Adrenal gland (tissue), 19 donors: ENCODE data around the gene CREG2. TPM values are rescaled to one million over a fixed set of nuclear protein-coding genes. Genes with fewer than 3 reads are reported as not detected.
A peak's percentile ranks its signal among the peaks of the same experiment; 100 is the strongest.

Experiments used
- DNase-seq, 7 donors: peaks; one replicate each; pipeline ENCODE4 v3.0.0-alpha.2; 2019 to 2020
- H3K27ac ChIP-seq, 5 donors: fragments of 200-600 bp; sonication (generic) in 4 of 5; 1 replicate in 3 of 5; 2 replicates in 2 of 5; pipeline versions ENCODE4 v1.5.1 to v1.8.0; 2016 to 2020; ENCODE audit warnings: mild to moderate bottlenecking in 1 of 5
- H3K27me3 ChIP-seq: fragments of 200-600 bp; 2 replicates; pipeline ENCODE4 v1.8.0; 2021
- H3K36me3 ChIP-seq, 2 donors: fragments of 200-600 bp; replicated peaks in 1 of 2; 1 replicate in 1 of 2; 2 replicates in 1 of 2; pipeline versions ENCODE4 v1.5.1 to v1.8.0; 2018 to 2022
- H3K4me1 ChIP-seq, 2 donors: fragments of 200-600 bp; replicated peaks in 1 of 2; 1 replicate in 1 of 2; 2 replicates in 1 of 2; pipeline versions ENCODE4 v1.5.1 to v1.8.0; 2018 to 2021
- H3K4me3 ChIP-seq, 4 donors: fragments of 200-600 bp; sonication (generic) in 3 of 4; one replicate each; pipeline ENCODE4 v1.5.1; 2016 to 2018
- H3K9me3 ChIP-seq, 3 donors: fragments of 200-600 bp; sonication (generic) in 1 of 3; replicated peaks in 1 of 3; 1 replicate in 2 of 3; 2 replicates in 1 of 3; pipeline versions ENCODE4 v1.5.1 to v1.8.0; 2016 to 2021
- POLR2A ChIP-seq, 2 donors: fragments of 450-650 bp; IDR thresholded peaks; one replicate each; pipeline ENCODE4 v1.6.1; 2017; ENCODE audit warnings: antibody characterized with exemption in 2 of 2, mild to moderate bottlenecking in 2 of 2, moderate library complexity in 1 of 2
- WGBS, 4 donors: extraction: QIAGEN DNeasy Blood & Tissue Kit in 2 of 4; methylation state at CpG; one replicate each; pipeline versions ENCODE4 v1.1.5 to v1.1.7; 2013 to 2017; 5-methylcytosine and 5-hydroxymethylcytosine counted together
- intact Hi-C, 2 donors: fragments of 100-400 bp; cut with DNase I; formaldehyde crosslinking; loops; one replicate each; pipeline versions ENCODE4 v1.14.1 to v1.15.0; 2022 to 2023
- long read RNA-seq, 10 donors: library from polyadenylated mRNA in 3 of 10; unstranded in 2 of 10; stranded (forward) in 1 of 10; transcript quantifications; one replicate each; pipeline ENCODE4 v2.0.0 and lab custom pipeline, GENCODE V29; 2021 to 2026
- polyA plus RNA-seq, 3 donors: library from polyadenylated mRNA; stranded (reverse); fragments of 200-250 nt in 2 of 3; fragments of 350-450 nt in 1 of 3; fragmentation: Illumina TruSeq in 1 of 3; extraction: RNeasy Lipid Tissue Mini Kit (QIAGEN cat#74804) in 1 of 3; gene quantifications; one replicate each; pipeline ENCODE4 v1.2.3, GENCODE V29; 2013 to 2014
- total RNA-seq, 9 donors: library from RNA; depleted of rRNA in 4 of 9; stranded (reverse); fragments of >200 nt in 4 of 9; fragments of 120-200 nt in 1 of 9; fragmentation: NEBNext Ultra II Directional in 1 of 9; extraction: Animal tissue kit (Norgen Biotek cat#: 25700) in 1 of 9; gene quantifications; one replicate each; pipeline versions ENCODE4 v1.1.0 to v1.2.4, GENCODE V29; 2013 to 2023
- TF ChIP-seq, protein P1 (sequence below), 6 experiments: fragments of 450-650 bp in 4 of 6; fragments of 200-600 bp in 2 of 6; sonication (generic) in 1 of 6; IDR thresholded peaks; 1 replicate in 5 of 6; 2 replicates in 1 of 6; pipeline versions ENCODE4 v1.5.1 to v1.8.0; 2016 to 2021; ENCODE audit warnings: antibody characterized with exemption in 6 of 6, mild to moderate bottlenecking in 2 of 6, moderate library complexity in 1 of 6
- donor health status: healthy with polysubstance abuse.
- donor health status: Bipolar disorder and iron deficiency.
- donor health status: DM: yes; HTN: yes; CAD: no.
- donor health status: DM: no; HTN: no; CAD: no.
- donor health status: DM: no; HTN: no; CAD: no.
- donor health status: DM: yes; HTN: yes; CAD: no.

Gene CREG2, protein sequence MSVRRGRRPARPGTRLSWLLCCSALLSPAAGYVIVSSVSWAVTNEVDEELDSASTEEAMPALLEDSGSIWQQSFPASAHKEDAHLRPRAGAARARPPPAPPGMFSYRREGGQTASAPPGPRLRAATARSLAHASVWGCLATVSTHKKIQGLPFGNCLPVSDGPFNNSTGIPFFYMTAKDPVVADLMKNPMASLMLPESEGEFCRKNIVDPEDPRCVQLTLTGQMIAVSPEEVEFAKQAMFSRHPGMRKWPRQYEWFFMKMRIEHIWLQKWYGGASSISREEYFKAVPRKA
- total RNA-seq (under 1 TPM in 3 of 9 donors, not detected in 6; 0.25 to 0.55 (median 0.28) TPM), polyA plus RNA-seq (under 1 TPM in 1 of 3 donors, not detected in 2; 0.02 TPM)
- long read RNA-seq, donor 1: 0 reads
- long read RNA-seq, donor 2: 0 reads
- long read RNA-seq, donor 3: 0 reads
- long read RNA-seq, donor 4: 0 reads
- long read RNA-seq, donor 5: 0 reads
- long read RNA-seq, donor 6: 0 reads
- long read RNA-seq, donor 7: 0 reads
- long read RNA-seq, donor 8: 0 reads
- long read RNA-seq, donor 9: 0 reads
- long read RNA-seq, donor 10: 0 reads

- TF ChIP-seq, protein P1, sequence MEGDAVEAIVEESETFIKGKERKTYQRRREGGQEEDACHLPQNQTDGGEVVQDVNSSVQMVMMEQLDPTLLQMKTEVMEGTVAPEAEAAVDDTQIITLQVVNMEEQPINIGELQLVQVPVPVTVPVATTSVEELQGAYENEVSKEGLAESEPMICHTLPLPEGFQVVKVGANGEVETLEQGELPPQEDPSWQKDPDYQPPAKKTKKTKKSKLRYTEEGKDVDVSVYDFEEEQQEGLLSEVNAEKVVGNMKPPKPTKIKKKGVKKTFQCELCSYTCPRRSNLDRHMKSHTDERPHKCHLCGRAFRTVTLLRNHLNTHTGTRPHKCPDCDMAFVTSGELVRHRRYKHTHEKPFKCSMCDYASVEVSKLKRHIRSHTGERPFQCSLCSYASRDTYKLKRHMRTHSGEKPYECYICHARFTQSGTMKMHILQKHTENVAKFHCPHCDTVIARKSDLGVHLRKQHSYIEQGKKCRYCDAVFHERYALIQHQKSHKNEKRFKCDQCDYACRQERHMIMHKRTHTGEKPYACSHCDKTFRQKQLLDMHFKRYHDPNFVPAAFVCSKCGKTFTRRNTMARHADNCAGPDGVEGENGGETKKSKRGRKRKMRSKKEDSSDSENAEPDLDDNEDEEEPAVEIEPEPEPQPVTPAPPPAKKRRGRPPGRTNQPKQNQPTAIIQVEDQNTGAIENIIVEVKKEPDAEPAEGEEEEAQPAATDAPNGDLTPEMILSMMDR (IDR thresholded peaks at IDR 0.05): peak in 5 of 6 experiments; percentile 18 to 64 (median 28)
- TF ChIP-seq POLR2A (IDR thresholded peaks at IDR 0.05): no peak
- H3K36me3 ChIP-seq: no peaks in the 10 kb centered on the region
- 0 to 1% (median 1%) methylated on average over 24 to 79 of the region's 79 CpGs for WGBS, 4 donors
- H3K27me3 ChIP-seq: peaks cover 26% of the 10 kb centered on the region
- DNase-seq: peak; percentile 57 to 80 (median 72)
- peaks cover 9 to 16% of the 10 kb centered on the region in 2 donors for H3K4me1 ChIP-seq
- no peaks in the 10 kb centered on the region for H3K9me3 ChIP-seq
- H3K27ac ChIP-seq: no peak within 1 kb of the TSS
- intact Hi-C loops: loop anchor here in 1 of 2 donors (5.0 kb wide), 1 partner anchor 45 kb away; no protein-coding TSS in a partner anchor
- peak within 1 kb of the TSS in 2 of 4 donors; percentile 8 to 48 for H3K4me3 ChIP-seq
Measured at GRCh38 chr2:101387151-101387834, at the start of gene CREG2. CREG2 (minus strand) TSS chr2:101387503; CDS start chr2:101387457, 46 bp downstream.

GRCh38 chr2:101435001-101435862, 47.9 kb upstream of the CREG2 start:
- Histone ChIP-seq H3K4me1 (no peaks in the 10 kb centered on the region), H3K27ac (no peak overlapping the region), H3K9me3 (no peaks in the 10 kb centered on the region), H3K4me3 (no peak overlapping the region), H3K27me3 (no peaks in the 10 kb centered on the region), H3K36me3 (no peaks in the 10 kb centered on the region)
- no peak for TF ChIP-seq POLR2A (IDR thresholded peaks at IDR 0.05)
- TF ChIP-seq, protein P1 (IDR thresholded peaks at IDR 0.05): no peak
- no peak for DNase-seq
- 64 to 79% (median 68%) methylated on average over 16 to 24 of the region's 24 CpGs for WGBS, 4 donors
- intact Hi-C loops: no loop called here

DNA sequence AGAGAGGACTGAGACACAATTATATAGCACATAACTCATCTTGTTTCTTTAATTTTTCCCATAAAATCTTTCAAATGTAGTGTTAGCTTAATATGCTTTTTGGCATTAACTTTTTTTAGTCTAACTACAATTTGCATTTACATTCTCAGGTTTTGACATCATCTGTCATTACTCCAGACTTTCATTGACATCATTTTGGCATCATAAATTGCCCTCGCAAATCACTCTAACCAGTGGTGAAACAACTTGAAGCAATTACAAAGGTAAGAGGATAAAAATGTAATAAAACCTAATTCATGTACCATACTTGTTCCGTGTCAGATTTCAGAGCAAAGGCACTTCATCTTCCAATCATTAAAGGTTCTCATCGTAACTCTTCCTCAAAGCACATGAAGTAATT, 46.2 kb upstream of the CREG2 start:
- intact Hi-C loops: no loop called here
- H3K9me3 ChIP-seq: no peaks in the 10 kb centered on the region
- no peak for DNase-seq
- no peaks in the 10 kb centered on the region for H3K27me3 ChIP-seq
- H3K27ac ChIP-seq: no peak overlapping the region
- TF ChIP-seq, protein P1 (IDR thresholded peaks at IDR 0.05): no peak
- TF ChIP-seq POLR2A (IDR thresholded peaks at IDR 0.05): no peak
- H3K4me1 ChIP-seq: no peaks in the 10 kb centered on the region
- WGBS, 4 donors: 87 to 95% (median 89%) methylated on average over 3 of the region's 3 CpGs
- no peak overlapping the region for H3K4me3 ChIP-seq
- no peaks in the 10 kb centered on the region for H3K36me3 ChIP-seq
